HEK293 (cell line): Measurements from ENCODE around the gene SELENOO.

ENCODE experiments used
- KLF8 ChIP-seq: fragments of 450-650 bp; formaldehyde crosslinking; IDR thresholded peaks from 2 replicates; pipeline ENCODE4 v1.5.1; 2016; ENCODE audit warnings: missing biosample characterization, missing genetic modification characterization
- PBX3 ChIP-seq: sonication (generic); formaldehyde crosslinking; IDR thresholded peaks from 2 replicates; pipeline ENCODE4 v1.8.1; 2022; ENCODE audit warnings: mild to moderate bottlenecking, moderate library complexity, missing genetic modification reagents
- WT1 ChIP-seq: fragments of 450-650 bp; formaldehyde crosslinking; IDR thresholded peaks from 2 replicates; pipeline ENCODE4 v1.5.1; 2016; ENCODE audit warnings: missing biosample characterization, missing genetic modification characterization
- ZFHX2 ChIP-seq: fragments of 450-650 bp; formaldehyde crosslinking; conservative IDR thresholded peaks from 2 replicates; pipeline ENCODE4 v1.5.1; 2016; ENCODE audit warnings: missing biosample characterization, missing genetic modification characterization
- ZNF148 ChIP-seq: fragments of 450-650 bp; formaldehyde crosslinking; IDR thresholded peaks from 2 replicates; pipeline ENCODE4 v1.5.0; 2017; ENCODE audit warnings: missing biosample characterization, missing genetic modification characterization, borderline replicate concordance
- ZNF449 ChIP-seq: fragments of 450-650 bp; formaldehyde crosslinking; IDR thresholded peaks from 2 replicates; pipeline ENCODE4 v1.5.1; 2017; ENCODE audit warnings: missing biosample characterization, mild to moderate bottlenecking, missing genetic modification characterization, moderate library complexity
- ZNF501 ChIP-seq: fragments of 450-650 bp; formaldehyde crosslinking; IDR thresholded peaks from 2 replicates; pipeline ENCODE4 v1.5.1; 2016; ENCODE audit warnings: missing biosample characterization, missing genetic modification characterization
- ZNF621 ChIP-seq: fragments of 450-650 bp; formaldehyde crosslinking; IDR thresholded peaks from 2 replicates; pipeline ENCODE4 v1.5.1; 2017; ENCODE audit warnings: missing biosample characterization, missing genetic modification characterization
- ZNF747 ChIP-seq: fragments of 450-650 bp; formaldehyde crosslinking; IDR thresholded peaks from 2 replicates; pipeline ENCODE4 v1.5.1; 2016; ENCODE audit warnings: missing biosample characterization, missing genetic modification characterization
- TF ChIP-seq, protein P1 (sequence below): fragments of 450-650 bp; formaldehyde crosslinking; IDR thresholded peaks from 2 replicates; pipeline ENCODE4 v1.5.1; 2016; ENCODE audit warnings: missing biosample characterization, missing genetic modification characterization

DNA sequence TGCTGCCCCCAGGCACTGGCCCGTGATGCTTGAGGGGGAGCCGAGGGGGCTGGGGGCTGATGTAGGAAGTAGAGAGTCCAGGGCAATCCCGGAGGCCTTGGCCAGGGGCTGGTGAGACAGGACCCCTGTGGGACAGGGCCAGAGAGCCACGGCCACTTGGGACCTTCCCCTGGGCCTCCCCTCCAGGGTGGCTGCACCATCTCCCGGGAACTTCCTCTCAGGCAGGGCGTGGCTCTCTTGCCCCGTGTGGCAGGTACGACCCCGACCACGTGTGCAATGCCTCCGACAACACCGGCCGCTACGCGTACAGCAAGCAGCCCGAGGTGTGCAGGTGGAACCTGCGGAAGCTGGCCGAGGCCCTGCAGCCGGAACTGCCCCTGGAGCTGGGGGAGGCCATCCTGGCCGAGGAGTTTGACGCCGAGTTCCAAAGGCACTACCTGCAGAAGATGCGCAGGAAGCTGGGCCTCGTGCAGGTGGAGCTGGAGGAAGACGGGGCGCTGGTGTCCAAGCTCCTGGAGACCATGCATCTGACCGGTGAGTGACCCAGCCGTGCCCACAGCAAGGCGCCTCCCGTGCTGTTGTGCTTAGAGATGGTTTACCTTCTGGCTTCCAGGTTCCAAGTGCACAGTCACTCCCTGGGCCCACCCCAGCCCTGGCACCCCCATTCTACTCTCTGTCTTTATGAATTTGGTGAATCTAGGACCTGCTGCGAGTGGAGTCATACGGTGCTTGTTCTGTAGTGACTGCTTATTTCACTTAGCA lies 9.7 kb downstream of the SELENOO start:
- TF ChIP-seq ZNF621, result no peak
- no peak for TF ChIP-seq KLF8 (tag by site-specific recombination)
- TF ChIP-seq ZNF501, result no peak
- no peak for TF ChIP-seq ZNF449 (tag by site-specific recombination)
- no peak for TF ChIP-seq ZNF747 (tag by site-specific recombination)
- TF ChIP-seq, protein P1, sequence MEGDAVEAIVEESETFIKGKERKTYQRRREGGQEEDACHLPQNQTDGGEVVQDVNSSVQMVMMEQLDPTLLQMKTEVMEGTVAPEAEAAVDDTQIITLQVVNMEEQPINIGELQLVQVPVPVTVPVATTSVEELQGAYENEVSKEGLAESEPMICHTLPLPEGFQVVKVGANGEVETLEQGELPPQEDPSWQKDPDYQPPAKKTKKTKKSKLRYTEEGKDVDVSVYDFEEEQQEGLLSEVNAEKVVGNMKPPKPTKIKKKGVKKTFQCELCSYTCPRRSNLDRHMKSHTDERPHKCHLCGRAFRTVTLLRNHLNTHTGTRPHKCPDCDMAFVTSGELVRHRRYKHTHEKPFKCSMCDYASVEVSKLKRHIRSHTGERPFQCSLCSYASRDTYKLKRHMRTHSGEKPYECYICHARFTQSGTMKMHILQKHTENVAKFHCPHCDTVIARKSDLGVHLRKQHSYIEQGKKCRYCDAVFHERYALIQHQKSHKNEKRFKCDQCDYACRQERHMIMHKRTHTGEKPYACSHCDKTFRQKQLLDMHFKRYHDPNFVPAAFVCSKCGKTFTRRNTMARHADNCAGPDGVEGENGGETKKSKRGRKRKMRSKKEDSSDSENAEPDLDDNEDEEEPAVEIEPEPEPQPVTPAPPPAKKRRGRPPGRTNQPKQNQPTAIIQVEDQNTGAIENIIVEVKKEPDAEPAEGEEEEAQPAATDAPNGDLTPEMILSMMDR (tag by site-specific recombination), result no peak
- TF ChIP-seq WT1 (tag by site-specific recombination), result no peak
- no peak for TF ChIP-seq PBX3
- TF ChIP-seq ZFHX2 (tag by site-specific recombination), result no peak
- no peak for TF ChIP-seq ZNF148 (tag by site-specific recombination)
